ENCODE results near the gene GPX8.

Gene GPX8

GRCh38 chr5:55172051-55172899 lies 12.3 kb downstream of the GPX8 start:
- no peak for DNase-seq (ENCODE audit: low read depth, low spot score)

GRCh38 chr5:55172937-55173686 lies 13.1 kb downstream of the GPX8 start, which contains the start of gene CDC20B:
CDC20B (minus strand) TSS chr5:55173177; CDS start chr5:55173000, 177 bp downstream.
- DNase-seq (ENCODE audit: low read depth, low spot score): no peak

- no peak for DNase-seq (ENCODE audit: low read depth, low spot score)
Observed at GRCh38 chr5:55173687-55174230, 13.8 kb downstream of the GPX8 start.

GRCh38 chr5:55175781-55176175 lies 15.8 kb downstream of the GPX8 start:
- no peak for DNase-seq (ENCODE audit: low read depth, low spot score)

- DNase-seq (ENCODE audit: low read depth, low spot score): no peak
Observed at GRCh38 chr5:55176176-55176818, 16.3 kb downstream of the GPX8 start.

GRCh38 chr5:55177078-55177477 lies 17.1 kb downstream of the GPX8 start:
- no peak for DNase-seq (ENCODE audit: low read depth, low spot score)

GRCh38 chr5:55180016-55180415 lies 20.0 kb downstream of the GPX8 start:
- no peak for DNase-seq (ENCODE audit: low read depth, low spot score)

GRCh38 chr5:55187370-55187769 lies 27.4 kb downstream of the GPX8 start:
- no peak for DNase-seq (ENCODE audit: low read depth, low spot score)

GRCh38 chr5:55188656-55189540 lies 28.9 kb downstream of the GPX8 start:
- DNase-seq (ENCODE audit: low read depth, low spot score): no peak

GRCh38 chr5:55191165-55191564 lies 31.2 kb downstream of the GPX8 start:
- DNase-seq (ENCODE audit: low read depth, low spot score): no peak

GRCh38 chr5:55205001-55205400 lies 45.0 kb downstream of the GPX8 start:
- DNase-seq (ENCODE audit: low read depth, low spot score): no peak

- no peak for DNase-seq (ENCODE audit: low read depth, low spot score)
Observed at GRCh38 chr5:55211184-55211874, 51.4 kb downstream of the GPX8 start.

Data from smooth muscle cell of the brain vasculature (primary cell).